Panc1 (cell line): ENCODE data around the gene SYNPO. TPM values are rescaled to one million over a fixed set of nuclear protein-coding genes. Genes with fewer than 3 reads are reported as not detected.

Experiments
- ATAC-seq: fragments of 200-7000 bp; cut with Tn5 transposase; 2 replicates; pipeline ENCODE4 v1.9.1; 2020; ENCODE audit warnings: mild to moderate bottlenecking, moderate library complexity
- BruUV-seq: library from RNA; stranded (reverse); fragments of 400-500 nt; replicated peaks from 2 replicates; lab custom pipeline; 2021; lab: Mats Ljungman, UMichigan
- CTCF ChIA-PET: fragments of 300-600 bp; sonication (Branson Sonifier 250); formaldehyde crosslinking; loops from one replicate; lab custom pipeline; 2022; ENCODE audit warnings: antibody characterized with exemption; lab: Charles Lee
- POLR2A ChIA-PET: fragments of 300-600 bp; sonication (Branson Sonifier 250); formaldehyde crosslinking; loops from one replicate; lab custom pipeline; 2022; ENCODE audit warnings: antibody characterized with exemption; lab: Charles Lee
- DNase-seq: peaks from one replicate; pipeline ENCODE4 v3.0.0-alpha.2; 2010; ENCODE audit warnings: low read depth, low spot score
- H3K27ac ChIP-seq: 2 replicates; pipeline ENCODE4 v1.5.1; 2011; ENCODE audit warnings: mild to moderate bottlenecking, low read length, inconsistent platforms
- H3K27me3 ChIP-seq: fragments of 200-500 bp; sonication (Bioruptor generic); 2 replicates; pipeline ENCODE4 v1.6.0; 2014; ENCODE audit warnings: low read length, inconsistent platforms; ENCODE audit not compliant: control insufficient read depth, insufficient read depth
- H3K36me3 ChIP-seq: fragments of 200-500 bp; sonication (Bioruptor generic); 2 replicates; pipeline ENCODE4 v1.5.1; 2014; ENCODE audit warnings: inconsistent platforms, mild to moderate bottlenecking, low read length, moderate library complexity; ENCODE audit not compliant: control insufficient read depth, insufficient read depth
- H3K4me1 ChIP-seq: 2 replicates; pipeline ENCODE4 v1.5.1; 2011; ENCODE audit warnings: inconsistent platforms, mild to moderate bottlenecking, low read length, moderate library complexity; ENCODE audit not compliant: control insufficient read depth, insufficient read depth
- H3K4me3 ChIP-seq, 2 experiments: 2 replicates each; pipeline ENCODE4 v1.5.1; 2011 to 2012; ENCODE audit warnings: low read depth in 2 of 2, low read length in 2 of 2, mild to moderate bottlenecking in 2 of 2, inconsistent platforms in 1 of 2, moderate library complexity in 1 of 2
- H3K9me3 ChIP-seq: fragments of 200-500 bp; sonication (Bioruptor generic); 2 replicates; pipeline ENCODE4 v1.5.1; 2014; ENCODE audit warnings: low read depth, mild to moderate bottlenecking, inconsistent platforms, low read length, moderate library complexity; ENCODE audit not compliant: control insufficient read depth, insufficient read depth
- CTCF ChIP-seq: fragments of 450-650 bp; IDR thresholded peaks from 2 replicates; pipeline ENCODE4 v1.5.1; 2017; ENCODE audit warnings: mild to moderate bottlenecking
- POLR2AphosphoS5 ChIP-seq: IDR thresholded peaks from 2 replicates; pipeline ENCODE4 v1.6.1; 2012; ENCODE audit warnings: mild to moderate bottlenecking, low read depth, low read length, moderate library complexity
- REST ChIP-seq, 2 experiments: IDR thresholded peaks; 2 replicates each; pipeline ENCODE4 v1.6.1; 2011 to 2012; ENCODE audit warnings: low read depth in 2 of 2, control low read depth in 1 of 2, low read length in 1 of 2, mild to moderate bottlenecking in 1 of 2, moderate library complexity in 1 of 2; ENCODE audit not compliant: insufficient read depth in 1 of 2
- SIN3A ChIP-seq: IDR thresholded peaks from 2 replicates; pipeline ENCODE4 v1.6.1; 2012; ENCODE audit warnings: low read depth, mild to moderate bottlenecking, low read length, moderate library complexity, borderline replicate concordance; ENCODE audit not compliant: insufficient read depth
- TCF7L2 ChIP-seq: IDR thresholded peaks from 2 replicates; pipeline ENCODE4 v1.6.1; 2011; ENCODE audit warnings: mild to moderate bottlenecking, low read depth, low read length, inconsistent platforms
- in situ Hi-C: cut with HindIII; loops from 2 replicates; pipeline ENCODE4 v1.10.0; 2016; ENCODE audit warnings: low sequenced_read_pairs, low pct_unique_long_range_greater_than_20kb
- intact Hi-C: fragments of 100-400 bp; cut with micrococcal nuclease; formaldehyde crosslinking; loops from one replicate; pipeline ENCODE4 v1.10.0; 2022; ENCODE audit not compliant: unreplicated experiment
- total RNA-seq: library from RNA; stranded (reverse); gene quantifications from one replicate; pipeline ENCODE4 v1.2.1, GENCODE V29; 2021; ENCODE audit not compliant: unreplicated experiment

The SYNPO gene
- total RNA-seq, 1 experiment from 2014 or later: 82.8 TPM

- DNase-seq (no peak), ATAC-seq (no peak)
- no peaks in the 10 kb centered on the region for H3K4me1 ChIP-seq
- in situ Hi-C loops: no loop called here
- no peak overlapping the region for H3K4me3 ChIP-seq
- no TSS peak for BruUV-seq
- no peaks in the 10 kb centered on the region for H3K9me3 ChIP-seq
- H3K36me3 ChIP-seq: no peaks in the 10 kb centered on the region
- CTCF ChIA-PET: no interaction called here
- TF ChIP-seq TCF7L2: no peak
- TF ChIP-seq SIN3A: no peak
- no peak for TF ChIP-seq REST (IDR thresholded peaks at IDR 0.05; ENCODE audit: insufficient read depth in 1 of 2, low read depth in 2 of 2, low read length in 1 of 2)
- no peak for TF ChIP-seq CTCF
- TF ChIP-seq POLR2AphosphoS5: no peak
- POLR2A ChIA-PET: no interaction called here
- H3K27ac ChIP-seq: no peak overlapping the region
- intact Hi-C loops: no loop called here
- H3K27me3 ChIP-seq: no peaks in the 10 kb centered on the region
Observed at GRCh38 chr5:150590979-150591695, 49.3 kb upstream of the SYNPO start.

GRCh38 chr5:150593593-150593992 is 46.9 kb upstream of the SYNPO start:
- BruUV-seq: no TSS peak
- no peaks in the 10 kb centered on the region for H3K4me1 ChIP-seq
- ATAC-seq: no peak
- TF ChIP-seq CTCF: no peak
- no peak for TF ChIP-seq POLR2AphosphoS5
- no peak for TF ChIP-seq SIN3A
- no peak for TF ChIP-seq REST (IDR thresholded peaks at IDR 0.05; ENCODE audit: insufficient read depth in 1 of 2, low read depth in 2 of 2, low read length in 1 of 2)
- TF ChIP-seq TCF7L2: no peak
- H3K36me3 ChIP-seq: no peaks in the 10 kb centered on the region
- DNase-seq: no peak
- in situ Hi-C loops: no loop called here
- no peaks in the 10 kb centered on the region for H3K27me3 ChIP-seq
- H3K9me3 ChIP-seq: no peaks in the 10 kb centered on the region
- H3K27ac ChIP-seq: no peak overlapping the region
- ChIA-PET CTCF (no interaction called here), POLR2A (no interaction called here)
- intact Hi-C loops: no loop called here
- H3K4me3 ChIP-seq: no peak overlapping the region
